Measurements from ENCODE around the gene TRAM2.

Gene TRAM2

GRCh38 chr6:52511572-52512151, 65.2 kb downstream of the TRAM2 start:
- DNase-seq (ENCODE audit: low read depth in 1 of 2, low spot score in 1 of 2) = no peak

DNA sequence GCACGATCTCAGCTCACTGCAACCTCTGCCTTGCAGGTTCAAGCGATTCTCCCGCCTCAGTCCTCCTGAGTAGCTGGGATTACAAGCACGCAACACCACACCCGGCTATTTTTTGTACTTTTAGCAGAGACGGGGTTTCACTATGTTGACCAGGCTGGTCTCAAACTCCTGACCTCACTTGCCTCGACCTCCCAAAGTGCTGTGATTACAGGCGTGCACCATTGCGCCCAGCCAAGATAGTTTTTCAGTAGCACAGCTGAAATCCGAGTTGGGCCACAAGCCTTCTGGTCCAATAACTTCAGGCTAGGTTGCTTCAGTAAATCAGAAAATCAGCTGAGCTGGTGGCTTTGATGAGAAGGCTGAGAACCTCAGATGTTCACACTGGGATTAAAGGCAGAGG, 65.7 kb downstream of the TRAM2 start:
- DNase-seq (ENCODE audit: low read depth in 1 of 2, low spot score in 1 of 2) = no peak

DNA sequence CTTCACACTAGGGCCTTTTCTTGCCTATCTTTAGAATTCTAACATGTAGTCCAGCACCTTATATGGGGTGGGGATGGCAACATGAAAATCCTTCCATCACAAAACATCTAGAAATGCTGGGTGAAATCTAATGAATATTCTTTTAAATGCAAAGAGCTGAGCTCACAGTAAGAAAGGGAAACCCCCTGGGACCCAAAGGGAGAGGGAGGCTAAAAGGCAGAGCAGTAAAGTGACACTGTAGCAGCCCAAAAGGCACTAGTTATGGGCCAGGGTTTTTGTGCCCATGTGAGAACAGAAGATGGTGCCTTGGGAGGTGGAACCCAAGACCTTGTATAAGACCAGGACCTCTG, 66.7 kb downstream of the TRAM2 start:
- DNase-seq (ENCODE audit: low read depth in 1 of 2, low spot score in 1 of 2) = no peak

- DNase-seq (ENCODE audit: low read depth in 1 of 2, low spot score in 1 of 2) = no peak
Observed at GRCh38 chr6:52509281-52510212, 67.3 kb downstream of the TRAM2 start.

- no peak for DNase-seq (ENCODE audit: low read depth in 1 of 2, low spot score in 1 of 2)
Observed at GRCh38 chr6:52508261-52508739, 68.6 kb downstream of the TRAM2 start.

DNA sequence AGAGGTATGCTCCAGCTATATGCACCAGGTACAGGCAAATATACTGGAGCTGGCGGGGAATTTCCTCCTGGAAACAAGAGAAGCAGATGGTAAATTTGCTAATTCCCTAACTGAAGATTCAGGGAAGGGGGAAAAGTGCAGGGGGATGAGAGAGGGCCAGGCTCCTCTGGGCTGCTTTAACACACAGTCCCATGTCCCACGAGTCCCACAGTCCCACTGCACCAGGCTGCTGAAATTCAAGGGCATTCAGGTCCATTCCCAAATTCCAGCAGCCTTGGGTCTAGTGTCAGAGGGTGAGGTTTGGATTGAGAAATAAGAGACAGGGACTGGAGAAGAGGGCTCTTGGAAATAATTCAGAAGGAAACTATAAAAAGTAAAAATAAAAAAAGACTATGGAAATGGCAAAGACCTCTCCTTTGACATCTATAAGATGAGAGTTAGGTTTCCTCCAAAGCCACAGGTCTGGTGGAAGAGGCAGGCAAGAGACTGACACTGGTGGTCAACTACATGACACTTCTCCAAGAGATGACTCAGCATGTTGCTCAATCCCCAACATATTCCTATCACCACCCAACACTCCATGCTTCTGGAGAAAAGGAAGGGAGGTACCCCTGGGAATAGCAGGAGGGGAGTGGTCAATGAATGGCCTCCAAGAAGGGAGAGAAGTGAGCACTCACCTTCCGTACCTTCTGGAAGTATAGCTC, 69.2 kb downstream of the TRAM2 start:
- no peak for DNase-seq (ENCODE audit: low read depth in 1 of 2, low spot score in 1 of 2)

DNA sequence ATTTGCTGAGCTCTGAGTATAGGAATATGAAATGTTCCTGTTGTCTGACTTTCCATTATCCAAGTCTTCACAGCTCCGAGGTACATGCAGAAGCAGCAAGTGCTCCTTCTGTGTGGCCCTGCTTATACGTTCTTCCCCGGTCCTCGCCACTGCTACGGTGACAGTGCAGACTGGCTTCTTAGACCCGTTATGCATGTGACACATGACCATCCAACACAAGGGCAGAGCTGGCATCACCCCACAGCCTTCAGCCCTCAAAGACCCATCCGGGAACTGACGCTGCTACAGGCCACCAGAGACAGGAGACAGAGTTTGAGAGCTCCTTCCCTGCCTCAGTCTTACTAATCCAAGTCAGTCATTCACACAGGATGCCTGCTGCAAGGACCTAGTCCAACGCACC, 70.4 kb downstream of the TRAM2 start:
- no peak for DNase-seq (ENCODE audit: low read depth in 1 of 2, low spot score in 1 of 2)

GRCh38 chr6:52505726-52506409, 71.0 kb downstream of the TRAM2 start:
- no peak for DNase-seq (ENCODE audit: low read depth in 1 of 2, low spot score in 1 of 2)

- no peak for DNase-seq (ENCODE audit: low read depth in 1 of 2, low spot score in 1 of 2)
Observed at GRCh38 chr6:52504782-52505136, 72.1 kb downstream of the TRAM2 start.

- no peak for DNase-seq (ENCODE audit: low read depth in 1 of 2, low spot score in 1 of 2)
Observed at GRCh38 chr6:52503851-52504781, 72.7 kb downstream of the TRAM2 start.

DNA sequence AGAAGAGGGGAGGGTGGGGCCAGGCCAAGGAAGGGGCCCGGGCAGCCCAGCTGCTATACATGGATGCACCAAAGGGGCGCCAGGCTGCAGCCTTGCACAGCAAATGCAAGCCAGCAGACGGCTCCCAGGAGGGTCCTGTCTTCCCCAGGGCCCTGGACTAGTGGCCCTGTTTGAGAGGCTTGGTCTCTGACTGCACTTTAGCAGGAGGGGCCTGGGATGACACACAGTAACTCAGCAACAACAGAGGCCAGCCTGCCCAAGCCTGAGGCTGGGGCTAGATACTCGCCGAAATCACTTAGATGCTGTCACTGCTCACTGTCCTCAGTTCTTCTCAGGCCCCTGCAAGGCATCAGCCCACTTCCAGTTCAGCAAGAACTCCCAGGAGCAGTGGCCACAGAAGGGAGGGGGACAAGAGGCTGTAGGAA, 73.5 kb downstream of the TRAM2 start:
- DNase-seq (ENCODE audit: low read depth in 1 of 2, low spot score in 1 of 2) = no peak

GRCh38 chr6:52502306-52503029, 74.4 kb downstream of the TRAM2 start:
- DNase-seq (ENCODE audit: low read depth in 1 of 2, low spot score in 1 of 2) = no peak

DNA sequence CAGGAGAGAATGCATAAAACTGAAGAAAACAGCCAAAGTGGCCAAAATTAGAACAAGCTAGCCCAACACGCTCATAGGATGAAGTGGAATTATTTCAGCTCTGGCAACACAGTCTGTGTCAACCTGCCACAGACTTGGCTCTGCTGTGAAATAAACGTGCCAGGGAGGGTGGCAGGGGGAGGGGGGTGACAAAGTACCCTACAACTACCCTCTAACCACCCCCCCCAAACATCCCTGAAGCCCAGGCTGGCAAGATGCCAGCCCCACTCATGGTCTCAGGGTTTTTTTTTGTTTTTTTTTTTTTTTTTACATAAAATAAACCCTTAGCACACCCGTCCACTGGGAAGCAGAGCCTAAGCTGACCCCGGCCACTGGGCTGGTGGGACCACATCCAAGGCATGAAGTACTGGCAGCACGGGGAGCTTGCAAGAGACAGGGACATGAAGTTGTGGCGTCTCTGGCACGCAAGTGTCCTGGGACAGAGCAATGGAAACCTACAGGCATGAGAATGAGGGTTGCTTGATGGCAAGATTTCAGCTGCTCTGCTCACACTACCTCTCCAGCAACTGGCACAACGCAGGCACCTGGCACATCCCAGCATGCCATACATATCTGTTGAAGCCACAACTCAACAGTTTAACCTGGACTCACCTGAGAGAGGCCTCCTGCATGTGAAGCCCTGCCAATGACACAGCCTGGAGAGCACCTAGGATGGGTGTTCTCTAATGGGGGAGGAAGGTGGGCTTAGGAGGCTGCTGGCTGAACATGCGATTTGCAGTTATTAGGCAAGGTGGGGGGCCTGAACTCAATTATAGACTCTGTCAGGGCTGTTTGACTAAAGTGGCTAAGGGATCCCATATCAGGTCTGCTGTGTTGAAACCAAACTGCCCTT, 76.4 kb downstream of the TRAM2 start:
- DNase-seq (ENCODE audit: low read depth in 1 of 2, low spot score in 1 of 2) = no peak

DNA sequence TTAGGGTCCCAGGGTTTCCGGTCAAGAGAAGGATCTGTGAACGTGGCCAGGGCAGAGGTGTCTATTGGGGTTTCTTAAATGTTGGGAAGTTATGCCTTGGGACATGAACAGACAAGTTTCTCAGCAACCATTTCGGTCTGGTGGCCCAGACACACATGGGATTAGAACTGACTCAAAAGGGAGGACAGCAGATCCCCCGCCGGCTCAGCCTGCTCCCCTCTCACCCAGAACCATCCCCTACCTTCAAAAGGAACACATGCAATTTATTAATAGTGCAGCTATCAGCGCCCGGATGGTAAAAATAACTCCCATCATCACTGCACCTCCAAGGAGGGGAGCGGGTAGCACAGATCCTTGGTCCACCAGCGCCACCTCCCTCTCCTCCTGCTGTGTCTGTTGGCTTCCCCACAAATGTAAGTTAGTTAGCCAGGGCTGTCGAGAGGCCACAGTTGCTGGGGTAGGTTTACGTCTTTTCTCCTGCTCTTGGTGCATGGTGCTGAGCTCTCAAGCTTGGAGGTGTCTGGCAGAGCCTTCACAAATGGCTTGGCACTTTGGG, 77.1 kb downstream of the TRAM2 start:
- no peak for DNase-seq (ENCODE audit: low read depth in 1 of 2, low spot score in 1 of 2)

GRCh38 chr6:52499026-52499425, 77.8 kb downstream of the TRAM2 start:
- no peak for DNase-seq (ENCODE audit: low read depth in 1 of 2, low spot score in 1 of 2)

DNA sequence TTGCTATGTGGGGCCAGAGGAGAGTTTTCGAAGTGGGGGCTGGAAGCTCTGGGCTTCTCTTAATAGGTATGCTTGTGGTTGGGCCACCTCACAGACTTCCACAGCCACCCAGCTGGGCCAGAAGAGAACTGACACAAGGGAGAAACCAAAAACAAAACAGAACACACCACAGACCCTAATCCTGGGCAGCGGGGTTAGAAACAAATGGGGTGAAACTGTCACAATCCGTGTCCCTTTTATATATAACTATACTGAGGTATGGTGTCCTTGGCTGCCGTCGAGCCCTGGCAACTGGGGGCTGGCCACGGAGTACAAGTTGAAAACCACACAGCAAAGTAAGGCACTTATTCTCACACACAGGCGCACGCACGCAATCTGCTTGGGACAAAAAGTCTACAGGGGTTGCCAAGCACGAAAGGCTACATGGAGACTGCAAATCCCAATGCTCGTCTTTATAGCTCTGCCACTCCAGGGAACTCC, 78.3 kb downstream of the TRAM2 start:
- no peak for DNase-seq (ENCODE audit: low read depth in 1 of 2, low spot score in 1 of 2)

DNA sequence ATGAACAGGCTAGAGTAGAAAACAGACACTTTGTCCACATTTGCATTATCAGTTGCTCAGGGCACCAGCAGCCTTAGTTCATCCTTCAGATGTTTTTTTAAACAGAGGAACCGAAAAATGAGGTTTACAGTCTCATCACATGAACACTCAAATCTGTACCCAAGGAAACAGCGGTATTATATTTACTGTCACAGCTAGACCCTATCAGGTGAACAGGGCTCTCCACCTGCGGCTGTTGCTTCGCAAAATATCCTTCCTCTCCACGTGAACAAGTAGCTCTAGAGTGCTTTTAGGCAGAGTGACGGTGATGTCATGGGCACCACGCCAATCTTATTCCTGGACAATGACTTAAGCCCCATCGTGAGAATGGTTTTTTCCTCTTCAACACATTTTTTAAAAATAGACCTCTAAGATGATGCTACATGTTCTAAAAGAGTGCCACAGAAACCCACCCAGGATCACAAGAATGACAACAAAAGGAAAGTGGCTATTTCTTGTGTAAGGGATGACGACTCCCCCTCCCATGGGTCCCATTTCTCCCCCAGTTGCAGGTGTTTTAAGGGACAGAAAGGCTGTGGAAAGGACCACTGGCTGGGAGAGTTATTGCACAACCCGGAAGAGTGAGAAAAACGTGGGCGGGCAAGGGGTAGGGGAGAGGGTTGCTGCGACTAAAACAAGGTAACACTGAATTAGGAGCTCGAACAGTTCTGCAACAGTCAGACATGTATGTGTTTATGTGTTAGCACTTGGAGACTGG, 79.0 kb downstream of the TRAM2 start:
- DNase-seq (ENCODE audit: low read depth in 1 of 2, low spot score in 1 of 2) = no peak

DNA sequence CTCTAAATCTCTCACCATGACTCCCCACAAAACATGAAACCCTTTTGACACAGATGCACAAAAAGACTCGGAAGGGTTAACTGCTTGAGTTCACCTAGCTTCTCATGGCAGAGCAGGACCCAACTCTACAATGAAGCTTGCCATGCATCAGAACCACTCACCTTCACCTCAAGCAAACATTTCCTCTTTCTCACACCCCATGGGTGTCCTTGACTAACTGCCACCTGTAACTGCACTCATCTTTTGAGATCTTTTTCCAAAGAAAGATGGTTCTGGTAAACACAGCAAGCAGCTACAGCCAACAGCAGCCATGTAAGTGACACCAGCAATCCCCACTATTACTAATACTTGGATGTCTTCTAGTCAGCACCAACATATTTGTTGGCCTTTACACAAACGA, 80.2 kb downstream of the TRAM2 start:
- no peak for DNase-seq (ENCODE audit: low read depth in 1 of 2, low spot score in 1 of 2)

All from activated T-helper 1 cell treated with anti-CD3 and anti-CD28 coated beads, Interleukin-2, amount 50 U/mL, for 16 hours (primary cell).